ENCODE results near the gene RLN2.
"Not testable (repeated sequence)": the region's sequence is repeated elsewhere in the genome, so short reads cannot be mapped to it uniquely, and the experiment has no call there.

RLN2 gene

GRCh38 chr9:5326893-5327548 lies 22.5 kb upstream of the RLN2 start:
- H3K27ac Mint-ChIP-seq: no peak overlapping the region
- H3K4me1 Mint-ChIP-seq: no peaks in the 10 kb centered on the region
- no peak overlapping the region for H3K4me3 Mint-ChIP-seq
- H3K27me3 Mint-ChIP-seq (ENCODE audit: low read depth): no peaks in the 10 kb centered on the region
- TF ChIP-seq CTCF (IDR thresholded peaks at IDR 0.05; ENCODE audit: unreplicated experiment in 3 of 3): no peak
- H3K9me3 Mint-ChIP-seq: peaks cover 9% of the 10 kb centered on the region
- peaks cover 6% of the 10 kb centered on the region for H3K36me3 Mint-ChIP-seq (ENCODE audit: low read depth)

- Mint-ChIP-seq H3K27me3 (ENCODE audit: low read depth) (no peaks in the 10 kb centered on the region), H3K4me1 (no peaks in the 10 kb centered on the region), H3K4me3 (no peak overlapping the region), H3K36me3 (ENCODE audit: low read depth) (peaks cover 6% of the 10 kb centered on the region), H3K9me3 (peaks cover 9% of the 10 kb centered on the region), H3K27ac (no peak overlapping the region)
- no peak for TF ChIP-seq CTCF (IDR thresholded peaks at IDR 0.05; ENCODE audit: unreplicated experiment in 3 of 3)
These were observed 21.7 kb upstream of the RLN2 start for GRCh38 chr9:5326187-5326586.

GRCh38 chr9:5321601-5322000 lies 17.1 kb upstream of the RLN2 start:
- H3K27me3 Mint-ChIP-seq (ENCODE audit: low read depth); H3K4me3 Mint-ChIP-seq; H3K36me3 Mint-ChIP-seq (ENCODE audit: low read depth); H3K27ac Mint-ChIP-seq; H3K4me1 Mint-ChIP-seq; H3K9me3 Mint-ChIP-seq: not testable (repeated sequence)

GRCh38 chr9:5321058-5321457 lies 16.5 kb upstream of the RLN2 start:
- H3K4me1 Mint-ChIP-seq: no peaks in the 10 kb centered on the region
- H3K4me3 Mint-ChIP-seq: no peak overlapping the region
- H3K27ac Mint-ChIP-seq: no peak overlapping the region
- no peaks in the 10 kb centered on the region for H3K9me3 Mint-ChIP-seq
- no peaks in the 10 kb centered on the region for H3K36me3 Mint-ChIP-seq (ENCODE audit: low read depth)
- no peak for TF ChIP-seq CTCF (IDR thresholded peaks at IDR 0.05; ENCODE audit: unreplicated experiment in 3 of 3)
- H3K27me3 Mint-ChIP-seq (ENCODE audit: low read depth): no peaks in the 10 kb centered on the region

- not testable (repeated sequence) for H3K4me1 Mint-ChIP-seq; H3K4me3 Mint-ChIP-seq; H3K27ac Mint-ChIP-seq; H3K27me3 Mint-ChIP-seq (ENCODE audit: low read depth); H3K36me3 Mint-ChIP-seq (ENCODE audit: low read depth)
- H3K9me3 Mint-ChIP-seq: peaks cover 11% of the 10 kb centered on the region
These were observed 11.9 kb upstream of the RLN2 start for GRCh38 chr9:5316406-5316805.

GRCh38 chr9:5315187-5315923 lies 10.8 kb upstream of the RLN2 start:
- TF ChIP-seq CTCF (IDR thresholded peaks at IDR 0.05; ENCODE audit: unreplicated experiment in 3 of 3): no peak
- Mint-ChIP-seq H3K27ac (no peak overlapping the region), H3K27me3 (ENCODE audit: low read depth) (no peaks in the 10 kb centered on the region), H3K9me3 (peaks cover 11% of the 10 kb centered on the region), H3K4me1 (no peaks in the 10 kb centered on the region), H3K4me3 (no peak overlapping the region), H3K36me3 (ENCODE audit: low read depth) (peaks cover 6% of the 10 kb centered on the region)

GRCh38 chr9:5310851-5311250 lies 6.3 kb upstream of the RLN2 start:
- Mint-ChIP-seq H3K36me3 (ENCODE audit: low read depth) (peaks cover 6% of the 10 kb centered on the region), H3K9me3 (peaks cover 11% of the 10 kb centered on the region), H3K27ac (no peak overlapping the region), H3K4me1 (no peaks in the 10 kb centered on the region), H3K4me3 (no peak overlapping the region), H3K27me3 (ENCODE audit: low read depth) (no peaks in the 10 kb centered on the region)
- no peak for TF ChIP-seq CTCF (IDR thresholded peaks at IDR 0.05; ENCODE audit: unreplicated experiment in 3 of 3)
